IMR-90 (cell line): ENCODE measurements around the gene SAMHD1. TPM values are rescaled to one million over a fixed set of nuclear protein-coding genes. Genes with fewer than 3 reads are reported as not detected.

Experiments
- ATAC-seq: fragments of 200-7000 bp; cut with Tn5 transposase; 2 replicates; pipeline ENCODE4 v1.9.1; 2020; ENCODE audit warnings: low read depth, mild to moderate bottlenecking, moderate library complexity
- BruUV-seq: library from RNA; stranded (reverse); fragments of 400-500 nt; replicated peaks from 2 replicates; lab custom pipeline; 2021; lab: Mats Ljungman, UMichigan
- CTCF ChIA-PET: fragments of 300-600 bp; formaldehyde crosslinking; extraction: SDS; loops from one replicate; lab custom pipeline; 2021; ENCODE audit warnings: antibody characterized with exemption; lab: Yijun Ruan, JAX
- POLR2A ChIA-PET: fragments of 300-600 bp; sonication (Branson Sonifier 250); formaldehyde crosslinking; loops from one replicate; lab custom pipeline; 2022; ENCODE audit warnings: antibody characterized with exemption; ENCODE audit not compliant: unreplicated experiment; lab: Charles Lee
- DNase-seq: peaks from one replicate; pipeline ENCODE4 v3.0.0; 2013
- H2AFZ ChIP-seq: replicated peaks from 2 replicates; pipeline ENCODE3; 2013; ENCODE audit warnings: low read length, mild to moderate bottlenecking; ENCODE audit not compliant: poor library complexity
- H2AK5ac ChIP-seq: 2 replicates; pipeline ENCODE4 v1.6.1; 2013; ENCODE audit warnings: low read depth, low read length, inconsistent platforms
- H2AK9ac ChIP-seq: replicated peaks from 2 replicates; pipeline ENCODE3; 2013; ENCODE audit warnings: mild to moderate bottlenecking, low read depth, low read length, moderate library complexity; ENCODE audit not compliant: poor library complexity
- H2BK120ac ChIP-seq: 2 replicates; pipeline ENCODE4 v1.6.1; 2013; ENCODE audit warnings: low read depth, low read length, inconsistent platforms
- H2BK15ac ChIP-seq: 3 replicates; pipeline ENCODE4 v1.6.1; 2013; ENCODE audit warnings: low read depth, low read length, inconsistent platforms
- H2BK20ac ChIP-seq: 2 replicates; pipeline ENCODE4 v1.6.1; 2013; ENCODE audit warnings: low read depth, mild to moderate bottlenecking, inconsistent platforms, low read length, moderate library complexity
- H2BK5ac ChIP-seq: 2 replicates; pipeline ENCODE4 v1.6.1; 2013; ENCODE audit warnings: mild to moderate bottlenecking, low read depth, low read length, inconsistent platforms; ENCODE audit not compliant: poor library complexity, severe bottlenecking
- H3K14ac ChIP-seq: replicated peaks from 2 replicates; pipeline ENCODE4 v1.6.1; 2013; ENCODE audit warnings: low read depth, low read length, inconsistent platforms
- H3K18ac ChIP-seq: 2 replicates; pipeline ENCODE4 v1.6.1; 2013; ENCODE audit warnings: low read depth, low read length, control low read depth
- H3K23ac ChIP-seq: 2 replicates; pipeline ENCODE4 v1.6.1; 2013; ENCODE audit warnings: low read depth, low read length, inconsistent platforms
- H3K27ac ChIP-seq: 2 replicates; pipeline ENCODE4 v1.5.1; 2013; ENCODE audit warnings: mild to moderate bottlenecking, control low read depth, low read length; ENCODE audit not compliant: insufficient read depth
- H3K27me3 ChIP-seq: 2 replicates; pipeline ENCODE4 v1.6.1; 2013; ENCODE audit warnings: low read length; ENCODE audit not compliant: control insufficient read depth, insufficient read depth
- H3K36me3 ChIP-seq: 2 replicates; pipeline ENCODE4 v1.6.1; 2013; ENCODE audit warnings: low read length, mixed read lengths; ENCODE audit not compliant: control insufficient read depth, insufficient read depth
- H3K4ac ChIP-seq: 2 replicates; pipeline ENCODE4 v1.6.1; 2013; ENCODE audit warnings: low read depth, low read length, inconsistent platforms
- H3K4me1 ChIP-seq: 2 replicates; pipeline ENCODE4 v1.6.1; 2013; ENCODE audit warnings: low read length, mixed read lengths; ENCODE audit not compliant: control insufficient read depth, insufficient read depth
- H3K4me2 ChIP-seq: 2 replicates; pipeline ENCODE4 v1.6.1; 2013; ENCODE audit warnings: low read depth, mild to moderate bottlenecking, control low read depth, low read length, moderate library complexity
- H3K4me3 ChIP-seq: 2 replicates; pipeline ENCODE4 v1.5.1; 2013; ENCODE audit warnings: low read depth, mild to moderate bottlenecking, control low read depth, low read length, moderate library complexity; ENCODE audit not compliant: insufficient read depth
- H3K56ac ChIP-seq: 2 replicates; pipeline ENCODE4 v1.6.1; 2013; ENCODE audit warnings: low read length, inconsistent platforms; ENCODE audit not compliant: insufficient read depth; ENCODE audit errors: extremely low read depth
- H3K79me1 ChIP-seq, 2 experiments: 2 replicates each; pipeline ENCODE4 v1.6.1; 2013; ENCODE audit warnings: low read length in 2 of 2, inconsistent platforms in 1 of 2, low read depth in 1 of 2
- H3K9ac ChIP-seq: 2 replicates; pipeline ENCODE4 v1.6.1; 2013; ENCODE audit warnings: low read depth, low read length, control low read depth
- H3K9me1 ChIP-seq: 2 replicates; pipeline ENCODE4 v1.6.1; 2013; ENCODE audit warnings: low read length, inconsistent platforms; ENCODE audit not compliant: insufficient read depth
- H3K9me3 ChIP-seq: 2 replicates; pipeline ENCODE4 v1.6.1; 2013; ENCODE audit warnings: low read length; ENCODE audit not compliant: control insufficient read depth, insufficient read depth
- H4K20me1 ChIP-seq: 2 replicates; pipeline ENCODE4 v1.6.1; 2013; ENCODE audit warnings: low read length, inconsistent platforms; ENCODE audit not compliant: insufficient read depth
- H4K5ac ChIP-seq: 2 replicates; pipeline ENCODE4 v1.6.1; 2013; ENCODE audit warnings: mild to moderate bottlenecking, low read depth, low read length, control low read depth
- H4K8ac ChIP-seq, 2 experiments: 2 replicates each; pipeline ENCODE4 v1.6.1; 2013; ENCODE audit warnings: low read depth in 2 of 2, low read length in 2 of 2, control low read depth in 1 of 2, inconsistent platforms in 1 of 2
- H4K91ac ChIP-seq: 2 replicates; pipeline ENCODE4 v1.6.1; 2013; ENCODE audit warnings: low read depth, low read length, inconsistent platforms; ENCODE audit not compliant: insufficient read depth
- BHLHE40 ChIP-seq: fragments of 150-350 bp; IDR thresholded peaks from 2 replicates; pipeline ENCODE4 v1.6.1; 2016; ENCODE audit warnings: mild to moderate bottlenecking, low read depth, low read length
- CEBPB ChIP-seq: IDR thresholded peaks from 2 replicates; pipeline ENCODE4 v1.6.1; 2012; ENCODE audit warnings: low read depth, low read length, improper control_type of control experiment
- FOS ChIP-seq: fragments of 150-350 bp; IDR thresholded peaks from 2 replicates; pipeline ENCODE4 v1.6.1; 2016; ENCODE audit warnings: low read depth, low read length
- RAD21 ChIP-seq: IDR thresholded peaks from 2 replicates; pipeline ENCODE4 v1.6.1; 2012; ENCODE audit warnings: low read length, improper control_type of control experiment
- RCOR1 ChIP-seq: IDR thresholded peaks from 2 replicates; pipeline ENCODE4 v1.6.1; 2012; ENCODE audit warnings: mild to moderate bottlenecking, low read length, improper control_type of control experiment; ENCODE audit not compliant: insufficient replicate concordance
- WGBS, 2 experiments: methylation state at CpG; one replicate each; pipeline versions ENCODE4 v1.1.5 to v1.1.7; 2013; ENCODE audit warnings: missing lambda C conversion rate in 2 of 2; ENCODE audit not compliant: insufficient read length in 1 of 2; ENCODE audit errors: extremely low coverage in 2 of 2; 5-methylcytosine and 5-hydroxymethylcytosine counted together
- dilution Hi-C: fragments of 300-500 bp; cut with HindIII; formaldehyde crosslinking; loops from one replicate; pipeline ENCODE4 v1.14.3; 2018; ENCODE audit warnings: low sequenced_read_pairs; ENCODE audit not compliant: unreplicated experiment
- in situ Hi-C: fragments of 300-500 bp; cut with MboI; formaldehyde crosslinking; loops from 3 replicates; pipeline ENCODE4 v1.14.3; 2019; ENCODE audit warnings: low sequenced_read_pairs, inconsistent platforms, mixed read lengths
- intact Hi-C: fragments of 100-400 bp; cut with micrococcal nuclease; formaldehyde crosslinking; loops from 2 replicates; pipeline ENCODE4 v1.10.0; 2022
- polyA plus RNA-seq, 3 experiments: library from polyadenylated mRNA; depleted of rRNA; stranded (reverse); fragments of >200 nt; gene quantifications; 2 replicates each; pipeline ENCODE4 v1.2.3, GENCODE V29; 2012; ENCODE audit warnings: low replicate concordance in 1 of 3
- total RNA-seq: library from RNA; depleted of rRNA; stranded (reverse); fragments of >200 nt; gene quantifications from 2 replicates; pipeline ENCODE4 v1.2.3, GENCODE V29; 2012
- TF ChIP-seq, protein P1 (sequence below): fragments of 150-350 bp; IDR thresholded peaks from 2 replicates; pipeline ENCODE4 v1.6.1; 2017; ENCODE audit warnings: mild to moderate bottlenecking, antibody characterized with exemption, low read length, low read depth
- TF ChIP-seq, protein P2 (sequence below): fragments of 150-350 bp; IDR thresholded peaks from 2 replicates; pipeline ENCODE4 v1.6.1; 2016; ENCODE audit warnings: low read depth, mild to moderate bottlenecking, low read length, moderate library complexity, borderline replicate concordance

The SAMHD1 gene
- total and polyA plus RNA-seq, 2 of the 4 experiments (the other 2 are of a cell fraction), result 6.3 to 14.9 TPM

- BruUV-seq, result no TSS peak
- DNase-seq (no peak), ATAC-seq (no peak)
- peak overlapping the region; percentile 82; the same call in 1 of the 2 replicates for H3K23ac ChIP-seq
- WGBS, 2 experiments, result no CpG with 5 or more reads among the region's 9 CpGs
- peak overlapping the region; percentile 65; the same call in 2 of the 3 replicates for H2BK15ac ChIP-seq
- peak overlapping the region; percentile 65; the same call in 1 of the 2 replicates for H3K27ac ChIP-seq
- H2AK9ac ChIP-seq, result peak overlapping the region; percentile 87
- H2BK20ac ChIP-seq, result peak overlapping the region; percentile 31; the same call in 1 of the 2 replicates
- in situ Hi-C loops, result no loop called here
- H3K4me2 ChIP-seq, result no peak overlapping the region
- intact Hi-C loops, result no loop called here
- peak overlapping the region; percentile 47 for H3K14ac ChIP-seq
- H3K4me3 ChIP-seq, result no peak overlapping the region
- peak overlapping the region; percentile 59 for H2BK5ac ChIP-seq
- dilution Hi-C loops, result no loop called here
- peak overlapping the region; percentile 50; the same call in 1 of the 2 replicates for H4K5ac ChIP-seq
- peaks cover 17% of the 10 kb centered on the region; the same call in 1 of the 2 replicates for H4K20me1 ChIP-seq
- H3K56ac ChIP-seq, result no peak overlapping the region; the same call in 1 of the 2 replicates
- H2AFZ ChIP-seq, result no peak overlapping the region
- peak overlapping the region; percentile 28 for H2BK120ac ChIP-seq
- peaks cover 26% of the 10 kb centered on the region for H3K4me1 ChIP-seq
- H3K9me1 ChIP-seq, result peaks cover 23% of the 10 kb centered on the region
- peak overlapping the region; percentile 36; the same call in 1 of the 2 replicates for H3K18ac ChIP-seq
- peak overlapping the region; percentile 62 for H4K91ac ChIP-seq
- CTCF ChIA-PET, result no interaction called here
- peak overlapping the region; percentile 73 for H3K4ac ChIP-seq
- H3K79me1 ChIP-seq, result peaks cover 30 to 81% of the 10 kb centered on the region in 2 experiments
- peak overlapping the region; percentile 93 for H2AK5ac ChIP-seq
- POLR2A ChIA-PET, result interaction anchor here (0.6 kb wide), 1 partner anchor 57 kb away, joined by 9 read pairs; no protein-coding TSS in a partner anchor
- H3K9me3 ChIP-seq, result peaks cover 3% of the 10 kb centered on the region
- 0 out of 2 replicates have a peak overlapping the region, but pooled peaks have one; percentile 2 for H3K9ac ChIP-seq
- H3K36me3 ChIP-seq, result peaks cover 10% of the 10 kb centered on the region; the same call in 1 of the 2 replicates
- no peaks in the 10 kb centered on the region for H3K27me3 ChIP-seq
- no peak for TF ChIP-seq CEBPB
- TF ChIP-seq RAD21, result no peak
- no peak for TF ChIP-seq RCOR1
- TF ChIP-seq, protein P1, sequence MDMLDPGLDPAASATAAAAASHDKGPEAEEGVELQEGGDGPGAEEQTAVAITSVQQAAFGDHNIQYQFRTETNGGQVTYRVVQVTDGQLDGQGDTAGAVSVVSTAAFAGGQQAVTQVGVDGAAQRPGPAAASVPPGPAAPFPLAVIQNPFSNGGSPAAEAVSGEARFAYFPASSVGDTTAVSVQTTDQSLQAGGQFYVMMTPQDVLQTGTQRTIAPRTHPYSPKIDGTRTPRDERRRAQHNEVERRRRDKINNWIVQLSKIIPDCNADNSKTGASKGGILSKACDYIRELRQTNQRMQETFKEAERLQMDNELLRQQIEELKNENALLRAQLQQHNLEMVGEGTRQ, result no peak
- TF ChIP-seq, protein P2, sequence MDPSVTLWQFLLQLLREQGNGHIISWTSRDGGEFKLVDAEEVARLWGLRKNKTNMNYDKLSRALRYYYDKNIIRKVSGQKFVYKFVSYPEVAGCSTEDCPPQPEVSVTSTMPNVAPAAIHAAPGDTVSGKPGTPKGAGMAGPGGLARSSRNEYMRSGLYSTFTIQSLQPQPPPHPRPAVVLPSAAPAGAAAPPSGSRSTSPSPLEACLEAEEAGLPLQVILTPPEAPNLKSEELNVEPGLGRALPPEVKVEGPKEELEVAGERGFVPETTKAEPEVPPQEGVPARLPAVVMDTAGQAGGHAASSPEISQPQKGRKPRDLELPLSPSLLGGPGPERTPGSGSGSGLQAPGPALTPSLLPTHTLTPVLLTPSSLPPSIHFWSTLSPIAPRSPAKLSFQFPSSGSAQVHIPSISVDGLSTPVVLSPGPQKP, result no peak
- TF ChIP-seq BHLHE40, result no peak
- no peak for TF ChIP-seq FOS
- peak overlapping the region in 1 of 2 experiments; percentile 79; a peak in 1 of 4 replicates for H4K8ac ChIP-seq
Measured at GRCh38 chr20:36849333-36850065, 102.0 kb downstream of the SAMHD1 start.
